ENCODE data around the gene SULT4A1. TPM values are rescaled to one million over a fixed set of nuclear protein-coding genes. Genes with fewer than 3 reads are reported as not detected.
A peak's percentile ranks its signal among the peaks of the same experiment; 100 is the strongest.

The SULT4A1 gene
- total and polyA plus RNA-seq, 12 donors, result 0.19 to 1.2 (median 0.29) TPM; not detected in 2

GRCh38 chr22:43827003-43827735 is 35.1 kb downstream of the SULT4A1 start:
- H3K4me1 ChIP-seq, result peaks cover 11 to 28% (median 17%) of the 10 kb centered on the region in 9 donors
- no peak overlapping the region for H3K27ac ChIP-seq
- H3K9me3 ChIP-seq, result no peaks in the 10 kb centered on the region
- no peak overlapping the region for H3K4me3 ChIP-seq
- ATAC-seq, result no peak
- DNase-seq, result no peak
- intact Hi-C loops (cut with DNase I), result loop anchor here in 6 of 10 donors (2.0 to 10.0 kb wide), 4 partner anchors 432 to 442 kb away; no protein-coding TSS in a partner anchor
- no peaks in the 10 kb centered on the region for H3K36me3 ChIP-seq
- peaks cover 0 to 33% (median 13%) of the 10 kb centered on the region in 7 donors for H3K27me3 ChIP-seq
- WGBS, 2 donors, result 65 to 71% methylated on average over 13 of the region's 13 CpGs
- TF ChIP-seq CTCF (IDR thresholded peaks at IDR 0.05), result no peak

GRCh38 chr22:43826142-43827002 is 35.9 kb downstream of the SULT4A1 start:
- H3K4me3 ChIP-seq, result no peak overlapping the region
- H3K36me3 ChIP-seq, result no peaks in the 10 kb centered on the region
- intact Hi-C loops (cut with DNase I), result loop anchor here in 6 of 10 donors (2.0 to 10.0 kb wide), 4 partner anchors 432 to 442 kb away; no protein-coding TSS in a partner anchor
- no peaks in the 10 kb centered on the region for H3K9me3 ChIP-seq
- TF ChIP-seq CTCF (IDR thresholded peaks at IDR 0.05), result peak in 6 of 9 donors; percentile 8 to 49 (median 34)
- H3K27ac ChIP-seq, result no peak overlapping the region
- 51 to 64% methylated on average over 16 of the region's 16 CpGs for WGBS, 2 donors
- no peak for DNase-seq
- H3K27me3 ChIP-seq, result peaks cover 0 to 41% (median 18%) of the 10 kb centered on the region in 7 donors
- no peak for ATAC-seq
- peaks cover 11 to 28% (median 17%) of the 10 kb centered on the region in 9 donors for H3K4me1 ChIP-seq

GRCh38 chr22:43825651-43826050 is 36.7 kb downstream of the SULT4A1 start:
- DNase-seq (no peak), ATAC-seq (no peak)
- H3K27ac ChIP-seq, result no peak overlapping the region
- no peak for TF ChIP-seq CTCF (IDR thresholded peaks at IDR 0.05)
- H3K4me1 ChIP-seq, result peaks cover 11 to 23% (median 17%) of the 10 kb centered on the region in 9 donors
- no peaks in the 10 kb centered on the region for H3K9me3 ChIP-seq
- H3K4me3 ChIP-seq, result no peak overlapping the region
- peaks cover 0 to 48% (median 24%) of the 10 kb centered on the region in 7 donors for H3K27me3 ChIP-seq
- WGBS, 2 donors, result 82 to 89% methylated on average over 11 of the region's 11 CpGs
- intact Hi-C loops (cut with DNase I), result loop anchor here in 6 of 10 donors (2.0 to 10.0 kb wide), 4 partner anchors 431 to 441 kb away; no protein-coding TSS in a partner anchor
- no peaks in the 10 kb centered on the region for H3K36me3 ChIP-seq

Measured in heart right ventricle (tissue), 16 donors.